Activated gamma-delta T cell treated with anti-CD3 and anti-CD28 coated beads, Interleukin-2, amount 50 U/mL, for 16 hours (primary cell): ENCODE results near the gene HTR1D.

Source experiments
- DNase-seq: peaks from one replicate; pipeline ENCODE4 v3.0.0-alpha.2; 2020; ENCODE audit warnings: low read depth

Gene HTR1D

DNA sequence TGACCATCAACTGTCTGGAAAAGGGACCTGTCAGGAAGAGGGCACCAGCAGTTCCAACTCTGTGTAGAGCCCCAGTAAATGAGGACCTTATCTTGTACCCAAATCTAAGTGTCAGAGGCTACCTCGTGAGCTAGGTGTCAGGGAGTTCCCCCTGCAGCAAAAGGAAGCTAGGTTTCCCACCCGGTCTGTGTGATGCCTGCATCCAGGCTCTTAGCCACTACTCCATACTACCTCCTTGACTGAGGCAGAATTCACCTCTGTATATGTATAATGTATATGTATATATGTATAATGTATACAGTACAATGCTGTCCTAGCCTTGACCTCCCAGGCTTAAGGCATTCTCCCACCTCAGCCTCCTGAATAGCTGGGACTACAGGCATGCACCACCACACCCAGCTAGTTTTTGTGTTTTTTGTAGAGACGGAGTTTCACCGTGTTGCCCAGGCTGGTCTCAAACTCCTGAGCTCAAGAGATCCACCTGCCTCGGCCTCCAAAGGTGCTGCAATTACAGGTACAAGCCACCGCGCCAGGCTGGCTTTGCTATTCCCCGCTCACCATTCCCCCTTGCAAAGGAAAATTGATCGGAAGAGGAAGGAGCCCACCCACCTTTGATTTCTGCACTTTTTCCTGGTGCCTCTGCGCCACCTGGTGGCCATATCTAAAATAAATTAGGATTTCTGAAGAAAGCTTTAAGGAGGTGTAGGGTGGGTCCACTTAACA lies 32.9 kb downstream of the HTR1D start:
- DNase-seq, result peak; percentile 30

DNA sequence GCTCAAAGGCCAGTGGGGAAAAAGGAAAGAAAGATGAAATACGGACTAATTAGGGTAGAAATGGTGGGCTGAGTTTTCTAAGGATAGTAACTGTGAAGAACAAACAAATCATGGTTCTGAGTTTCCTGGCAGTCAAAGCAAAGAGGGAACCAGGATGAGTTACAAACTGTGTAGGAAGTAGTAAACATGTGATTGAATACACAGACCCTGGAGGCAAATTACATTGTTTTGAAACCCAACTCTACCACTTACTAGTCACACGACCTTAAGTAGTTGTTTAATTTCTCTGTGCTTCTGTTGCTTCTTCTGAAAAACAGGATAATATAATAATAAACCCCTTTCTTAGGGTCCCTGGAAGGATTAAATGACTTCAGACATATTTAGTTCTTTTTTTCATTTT lies 37.4 kb downstream of the HTR1D start:
- no peak for DNase-seq

DNA sequence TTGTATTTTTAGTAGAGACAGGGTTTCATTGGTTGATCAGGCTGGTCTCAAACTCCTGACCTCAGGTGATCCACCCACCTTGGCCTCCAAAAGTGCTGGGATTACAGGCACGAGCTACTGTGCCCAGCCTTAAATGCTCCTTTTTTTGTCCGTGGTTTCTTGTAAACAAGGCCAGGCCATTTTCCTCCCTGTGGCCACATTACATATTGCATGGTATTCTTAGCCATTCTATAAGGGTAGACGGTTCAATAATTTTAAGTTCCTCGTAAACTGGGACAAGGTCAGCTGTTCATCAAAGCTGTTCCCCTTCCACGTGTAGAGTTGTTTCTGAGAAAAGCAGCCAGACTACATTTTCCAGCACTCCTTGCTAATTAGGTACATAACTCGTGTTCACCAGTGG lies 38.4 kb downstream of the HTR1D start:
- DNase-seq, result no peak

DNA sequence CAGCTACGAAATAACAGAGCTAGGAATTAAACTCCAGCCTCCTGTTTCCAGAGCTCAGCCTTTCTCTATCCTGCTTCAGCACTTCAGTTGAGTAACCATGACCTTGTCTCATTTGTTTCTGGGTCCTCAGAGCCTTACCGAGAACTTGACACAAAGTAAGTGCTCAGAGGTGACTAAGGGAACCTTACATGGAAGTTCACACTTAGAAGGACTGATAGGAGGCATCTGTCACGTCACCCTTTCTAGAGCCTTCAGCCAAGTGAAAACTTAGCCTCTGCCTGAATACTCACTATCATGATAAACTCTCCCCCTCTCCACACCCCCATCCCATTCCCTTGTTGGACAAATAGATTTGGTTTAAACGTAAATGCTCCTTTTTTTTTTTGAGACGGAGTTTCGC lies 38.9 kb downstream of the HTR1D start:
- no peak for DNase-seq

DNA sequence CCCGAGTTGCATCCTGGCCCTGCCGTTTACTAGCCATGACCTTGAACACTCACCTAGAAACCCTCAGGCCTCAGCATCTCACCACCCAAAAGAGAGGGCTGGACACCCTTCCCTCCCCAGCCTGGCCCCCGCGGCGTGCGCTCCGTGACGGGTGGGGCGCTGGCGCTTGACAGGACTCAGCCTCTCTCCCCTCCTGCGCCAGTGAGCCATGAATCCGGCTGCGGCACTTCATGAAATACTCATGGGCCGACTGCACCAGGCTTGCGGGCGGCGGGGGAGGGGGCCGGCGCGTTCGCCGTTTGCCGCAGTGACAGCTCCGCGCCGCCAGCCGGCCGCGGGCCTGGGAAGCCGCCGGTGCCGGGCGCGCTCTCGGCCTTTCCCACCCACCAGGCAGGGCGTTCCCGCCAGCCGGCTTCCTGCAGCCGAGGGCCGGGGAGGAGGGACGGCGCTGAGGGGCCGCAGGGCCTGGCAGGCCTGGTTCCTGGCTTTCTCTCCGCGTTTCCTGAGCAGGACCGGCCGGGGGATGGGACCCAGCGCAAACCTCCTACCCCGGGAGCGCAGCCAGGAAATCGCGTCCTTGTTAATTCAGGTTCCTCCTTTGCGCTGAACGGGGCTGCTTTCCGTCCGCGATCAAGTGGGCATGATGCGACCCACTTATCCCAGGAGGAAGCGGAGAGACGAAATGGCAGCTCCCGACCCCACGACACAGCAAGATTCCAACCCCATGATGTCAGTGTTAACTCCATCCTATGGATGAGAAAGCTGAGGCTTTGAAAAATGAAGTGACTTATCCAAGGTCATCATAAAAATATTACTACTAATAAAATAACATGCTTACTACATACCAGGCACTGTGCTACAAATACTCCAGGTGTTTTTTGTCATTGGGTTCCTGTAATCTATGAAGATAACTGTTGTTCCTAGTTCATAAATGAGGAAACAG lies 39.6 kb downstream of the HTR1D start:
- DNase-seq, result peak; percentile 29

DNA sequence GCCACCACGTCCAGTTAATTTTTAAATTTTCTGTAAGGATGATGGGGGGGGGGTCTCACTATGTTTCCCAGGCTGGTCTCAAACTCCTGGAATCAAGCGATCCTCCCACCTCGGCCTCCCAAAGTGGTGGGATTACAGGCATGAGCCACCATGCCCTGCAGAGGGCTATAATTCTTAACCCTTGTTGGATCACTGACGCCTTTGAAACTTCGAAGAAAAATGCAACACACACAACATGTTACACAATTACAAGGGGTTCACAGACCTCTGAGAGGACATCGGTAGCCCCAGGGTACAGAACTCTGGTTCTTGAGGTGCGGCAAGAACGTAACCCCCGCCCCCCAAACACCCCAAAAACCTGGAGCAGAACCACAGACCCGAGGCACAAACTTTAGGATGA lies 40.3 kb downstream of the HTR1D start:
- no peak for DNase-seq

DNA sequence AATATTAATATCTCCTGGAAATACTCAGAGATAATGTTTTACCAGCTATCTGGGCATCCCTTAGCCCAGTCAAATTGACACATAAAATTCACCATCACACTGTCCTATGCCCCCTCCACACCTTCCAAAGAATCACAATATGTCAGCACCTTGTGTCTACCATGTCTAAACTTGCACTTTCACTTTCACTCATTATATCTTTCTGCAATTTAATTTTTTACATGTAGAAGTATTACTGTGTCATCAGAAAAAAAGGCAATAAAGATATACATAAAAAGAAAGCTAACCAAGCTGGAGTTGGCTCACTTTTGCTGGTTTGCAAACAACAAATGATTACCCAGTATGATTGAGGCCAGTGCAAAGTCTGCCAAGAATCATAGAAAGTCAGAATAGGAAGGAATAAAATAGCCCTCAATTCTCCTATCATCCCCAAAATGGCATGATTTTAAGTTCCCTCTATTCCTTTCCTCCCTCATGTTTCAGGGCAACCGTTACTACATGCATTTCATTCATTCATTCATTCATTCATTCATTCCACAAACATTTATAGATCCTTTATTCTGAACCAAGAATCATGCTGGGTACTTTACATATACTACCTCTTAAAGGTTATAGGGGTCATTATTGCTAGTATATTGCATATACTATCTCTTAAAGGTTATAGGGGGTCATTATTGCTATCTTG lies 42.7 kb downstream of the HTR1D start:
- DNase-seq, result no peak

DNA sequence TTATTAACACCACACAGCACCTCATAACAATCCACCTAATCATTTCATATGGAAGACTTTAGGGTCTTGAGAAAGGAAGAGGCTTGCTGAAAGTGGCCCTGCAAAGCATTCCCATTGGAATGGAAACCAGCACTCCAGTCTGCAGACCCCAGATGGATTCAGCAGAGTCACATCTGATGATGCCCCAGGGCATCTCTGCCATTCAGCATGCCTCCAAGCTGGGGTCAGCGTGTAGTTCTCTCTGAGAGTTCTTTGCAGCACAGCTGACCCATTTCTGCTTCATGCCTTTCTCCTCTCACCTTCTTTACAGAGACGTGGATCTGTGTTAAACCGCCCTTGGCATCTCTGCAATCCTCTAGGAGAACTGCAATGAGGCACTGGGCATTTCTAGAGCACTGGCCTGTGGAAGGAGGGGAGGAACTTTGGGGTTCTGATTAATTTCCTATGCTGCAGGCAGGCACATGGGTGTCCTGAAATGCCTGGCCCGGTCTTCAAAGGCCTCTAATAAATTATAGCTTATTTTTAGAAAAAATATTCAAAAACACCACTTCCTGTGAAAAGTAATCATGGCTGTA lies 46.0 kb downstream of the HTR1D start:
- DNase-seq, result no peak

DNA sequence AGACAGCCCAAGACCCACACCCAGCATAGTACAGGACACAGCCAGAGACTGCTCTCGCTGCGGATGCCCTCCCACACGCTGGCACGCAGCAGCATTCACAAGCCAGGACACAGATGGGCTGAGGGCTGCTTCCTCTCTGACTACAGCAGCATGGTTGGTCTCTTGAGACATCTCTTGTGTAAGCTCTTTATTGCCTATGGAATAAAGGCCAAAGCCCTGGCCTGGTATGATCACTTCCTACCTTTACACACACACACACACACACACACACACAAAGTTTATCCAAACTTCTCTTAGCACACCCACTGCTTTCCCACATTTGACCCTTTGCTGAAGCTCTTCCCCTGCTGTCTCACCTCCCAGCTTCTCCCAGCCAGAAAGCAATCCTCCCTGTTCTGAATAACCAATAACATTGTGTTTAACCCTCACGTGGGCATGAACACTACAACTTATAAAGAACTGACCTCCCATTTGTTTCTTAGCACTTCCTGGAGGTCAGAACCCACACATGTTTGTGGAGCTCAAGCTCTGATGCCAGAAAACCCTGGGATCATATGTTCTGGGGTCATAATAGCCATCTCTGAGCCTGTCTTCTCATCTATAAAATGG lies 47.5 kb downstream of the HTR1D start:
- DNase-seq, result no peak

DNA sequence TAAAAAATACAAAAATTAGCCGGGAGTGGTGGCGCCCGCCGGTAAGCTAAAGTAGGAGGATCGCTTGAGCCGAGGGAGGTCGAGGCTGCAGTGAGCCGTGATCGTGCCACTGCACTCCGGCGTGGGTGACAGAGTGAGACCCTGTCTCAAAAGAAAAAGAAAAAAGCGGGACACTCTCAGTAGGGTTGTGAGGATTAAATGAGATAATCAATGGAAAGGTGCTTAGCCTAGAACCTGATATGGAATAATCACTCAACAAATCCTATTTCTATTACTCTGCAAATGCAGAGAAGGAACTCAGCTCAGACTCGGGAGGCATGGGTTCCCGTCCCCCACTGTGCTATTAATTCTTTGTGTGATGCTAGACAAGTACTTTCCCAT lies 48.1 kb downstream of the HTR1D start:
- no peak for DNase-seq

DNA sequence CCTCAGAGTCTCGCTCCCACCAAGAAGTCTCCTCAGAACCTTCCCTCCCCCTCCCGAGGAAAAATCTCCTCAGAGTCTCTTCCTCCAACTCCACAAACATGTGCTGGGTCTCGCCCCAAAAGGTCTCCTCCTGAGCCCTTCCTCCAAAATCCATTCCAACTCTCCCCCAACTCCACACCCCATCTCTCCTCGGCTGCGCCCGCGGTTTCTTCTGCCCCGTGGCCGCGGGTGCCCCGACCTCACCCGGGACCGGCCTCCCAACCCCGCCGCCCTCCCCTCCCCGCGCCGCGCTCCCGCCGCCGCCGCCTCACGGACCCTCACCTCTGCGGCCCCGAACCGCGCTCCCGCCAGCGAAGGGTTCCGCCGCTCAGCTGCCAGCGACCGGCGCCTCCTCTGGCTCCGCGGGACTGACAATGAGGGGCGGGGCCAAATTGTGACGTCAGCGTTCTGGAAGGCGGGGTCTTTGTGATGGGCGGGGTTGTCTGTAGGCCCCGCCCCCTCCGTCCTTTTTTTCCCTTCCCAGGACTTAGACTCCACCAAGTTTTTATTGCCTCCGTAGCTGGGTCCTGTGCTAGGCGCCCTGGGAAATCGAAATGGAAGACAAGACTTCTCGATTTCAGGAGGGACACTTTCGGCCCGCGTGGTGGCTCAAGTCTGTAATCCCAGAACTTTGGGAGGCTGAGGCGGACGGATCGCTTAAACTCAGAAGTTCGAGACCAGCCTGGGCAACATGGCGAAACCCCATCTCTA lies 48.7 kb downstream of the HTR1D start, which contains the start of gene LUZP1:
Gene LUZP1 (minus strand): TSS at position 412 of the 750 bp plus-strand sequence.
- peak; percentile 83 for DNase-seq

DNA sequence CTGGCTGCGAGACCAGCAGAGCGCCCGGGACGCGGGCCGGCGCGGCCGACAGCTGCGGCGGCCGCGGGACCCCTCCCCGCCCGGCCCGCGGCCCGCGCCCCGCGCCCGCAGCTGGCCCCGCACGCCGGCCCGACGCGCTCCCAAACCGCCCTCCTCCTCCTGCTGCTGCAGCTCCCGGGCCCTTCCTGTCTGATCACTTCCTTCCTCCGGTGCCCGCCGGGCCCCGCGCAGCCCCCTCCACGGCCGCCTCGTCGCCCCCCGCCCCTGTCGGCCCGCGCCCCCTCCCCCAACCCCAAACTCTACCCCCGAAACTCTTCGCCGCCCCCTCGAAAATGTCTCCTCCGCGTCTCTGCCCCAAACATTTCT lies 49.2 kb downstream of the HTR1D start:
- no peak for DNase-seq

DNA sequence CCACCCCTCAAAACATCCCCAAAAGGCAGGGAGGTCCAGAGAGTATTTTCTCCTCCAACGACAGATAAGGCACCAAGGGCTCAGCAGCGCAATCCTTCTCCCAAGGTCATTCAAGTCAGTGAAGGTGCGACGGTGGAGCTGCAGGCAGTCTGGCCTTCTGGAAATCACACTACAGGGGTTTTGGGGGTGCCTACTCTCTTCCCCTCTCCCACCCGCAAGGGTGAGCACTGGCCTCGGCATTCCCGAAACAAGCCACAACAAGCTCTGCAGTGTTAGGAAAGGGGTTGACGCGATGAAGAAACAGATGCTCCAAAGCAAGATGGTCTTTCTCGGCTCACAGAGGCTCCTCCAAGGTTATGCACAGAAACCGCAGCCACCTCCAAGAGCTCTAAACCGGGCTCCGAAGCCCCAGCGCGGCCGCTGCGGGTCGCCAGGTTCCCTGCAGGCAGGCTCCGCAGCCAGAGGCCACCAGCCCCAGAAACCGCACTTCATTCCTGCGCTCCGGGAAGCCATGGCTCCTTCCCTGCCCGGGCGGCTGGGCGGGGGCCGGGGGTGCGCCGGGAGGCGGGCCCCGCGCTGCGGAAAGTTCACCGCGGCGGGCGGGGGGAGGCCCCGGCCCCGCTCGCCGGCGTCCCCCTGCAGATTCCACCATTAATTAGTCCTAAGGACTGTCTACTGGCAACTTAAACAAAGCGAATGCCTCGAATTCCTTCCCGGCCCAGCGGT lies 49.8 kb downstream of the HTR1D start:
- peak; percentile 12 for DNase-seq

DNA sequence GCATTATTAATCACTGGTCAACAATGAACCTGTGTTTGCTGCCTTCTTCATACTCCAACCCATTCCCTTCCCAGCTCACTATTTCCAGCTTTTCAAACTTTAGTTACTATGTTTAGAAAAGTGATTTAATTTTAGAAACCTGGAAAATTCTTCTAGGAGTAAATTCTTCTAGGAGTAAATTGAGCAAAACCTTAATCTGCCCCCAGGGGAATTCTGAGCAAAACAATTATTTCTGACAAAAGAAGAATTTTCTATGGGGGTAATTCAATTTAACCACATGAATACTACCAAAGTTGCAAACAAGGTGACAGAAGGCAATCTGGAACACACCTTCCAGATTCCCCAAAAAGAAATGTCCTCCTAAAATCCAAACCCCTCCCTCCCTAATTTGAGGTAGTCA lies 50.4 kb downstream of the HTR1D start:
- DNase-seq, result no peak

DNA sequence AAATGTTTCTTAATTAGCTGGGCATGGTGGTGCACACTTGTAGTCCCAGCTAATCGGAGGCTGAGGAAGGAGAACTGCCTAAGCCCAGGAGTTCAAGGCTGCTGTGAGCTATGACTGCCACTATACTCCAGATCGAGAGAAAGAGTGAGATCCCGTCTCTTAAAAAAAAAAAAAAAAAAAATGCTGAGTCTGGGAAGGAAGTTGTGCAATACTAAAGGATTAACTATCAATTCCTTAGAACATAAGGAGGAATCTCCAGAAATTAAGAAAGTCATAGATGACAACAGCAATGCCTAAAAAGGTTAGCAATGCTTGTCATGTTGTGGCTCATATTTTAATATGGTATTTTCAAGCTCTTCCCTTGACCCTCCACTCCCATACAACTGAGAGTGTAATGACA lies 53.9 kb downstream of the HTR1D start:
- DNase-seq, result no peak

DNA sequence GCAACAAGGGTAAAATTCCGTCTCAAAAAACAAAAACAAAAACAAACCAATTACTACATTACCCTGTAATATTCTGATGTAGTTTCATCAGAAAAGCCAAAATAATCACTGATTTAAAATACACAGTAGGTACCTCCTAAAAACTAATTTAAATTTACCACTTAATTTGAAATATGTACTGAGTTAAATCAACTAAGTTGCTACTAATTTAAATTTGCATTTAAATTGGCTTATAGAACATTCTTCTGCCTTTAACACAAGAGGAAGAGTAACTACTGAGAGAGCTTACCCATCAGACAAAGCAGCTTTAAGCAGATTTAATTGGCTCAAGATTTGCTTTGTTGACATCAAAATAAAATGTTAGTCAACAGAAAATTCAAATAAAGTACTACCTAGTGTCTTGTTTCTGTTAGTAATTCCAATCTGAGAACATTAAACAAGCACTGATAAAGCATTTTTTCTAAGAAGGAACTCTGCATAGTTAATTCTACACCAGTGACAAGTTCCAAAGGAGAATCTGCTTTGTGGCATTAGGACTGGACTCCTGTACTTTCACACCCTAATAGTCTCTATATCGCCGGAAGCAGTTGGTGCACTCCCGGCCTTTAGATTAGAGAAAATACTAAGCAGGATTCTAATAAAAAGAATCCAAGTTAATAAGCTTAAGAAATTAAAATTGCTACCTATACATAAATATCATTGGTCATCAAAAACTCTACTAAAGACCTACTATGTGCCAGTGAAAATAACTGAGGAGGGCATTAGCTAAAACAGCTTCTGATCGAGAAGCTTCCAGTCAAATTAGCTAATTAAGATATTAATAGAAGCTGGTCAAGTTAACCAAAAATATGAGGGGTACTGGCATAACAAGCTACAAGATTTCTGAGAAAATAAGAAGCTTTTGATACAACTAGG lies 57.1 kb downstream of the HTR1D start:
- DNase-seq, result no peak

DNA sequence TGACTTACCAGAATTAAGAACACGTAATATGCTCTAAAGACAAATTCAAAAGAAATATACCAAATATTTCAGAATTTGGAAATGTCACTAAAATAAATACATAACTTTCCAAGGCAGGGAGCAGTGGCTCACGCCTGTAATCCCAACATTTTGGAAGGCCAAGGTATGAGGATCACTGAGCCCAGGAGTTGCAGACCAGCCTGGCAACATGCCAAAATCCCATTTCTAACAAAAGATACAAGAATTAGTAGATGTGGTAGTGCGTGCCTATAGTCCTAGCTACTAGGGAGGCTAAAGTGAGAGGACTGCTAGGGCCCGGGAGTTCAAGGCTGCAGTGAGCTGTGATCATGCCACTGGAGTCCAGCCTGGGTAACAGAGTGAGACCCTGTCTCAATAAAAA lies 60.4 kb downstream of the HTR1D start:
- DNase-seq, result no peak

DNA sequence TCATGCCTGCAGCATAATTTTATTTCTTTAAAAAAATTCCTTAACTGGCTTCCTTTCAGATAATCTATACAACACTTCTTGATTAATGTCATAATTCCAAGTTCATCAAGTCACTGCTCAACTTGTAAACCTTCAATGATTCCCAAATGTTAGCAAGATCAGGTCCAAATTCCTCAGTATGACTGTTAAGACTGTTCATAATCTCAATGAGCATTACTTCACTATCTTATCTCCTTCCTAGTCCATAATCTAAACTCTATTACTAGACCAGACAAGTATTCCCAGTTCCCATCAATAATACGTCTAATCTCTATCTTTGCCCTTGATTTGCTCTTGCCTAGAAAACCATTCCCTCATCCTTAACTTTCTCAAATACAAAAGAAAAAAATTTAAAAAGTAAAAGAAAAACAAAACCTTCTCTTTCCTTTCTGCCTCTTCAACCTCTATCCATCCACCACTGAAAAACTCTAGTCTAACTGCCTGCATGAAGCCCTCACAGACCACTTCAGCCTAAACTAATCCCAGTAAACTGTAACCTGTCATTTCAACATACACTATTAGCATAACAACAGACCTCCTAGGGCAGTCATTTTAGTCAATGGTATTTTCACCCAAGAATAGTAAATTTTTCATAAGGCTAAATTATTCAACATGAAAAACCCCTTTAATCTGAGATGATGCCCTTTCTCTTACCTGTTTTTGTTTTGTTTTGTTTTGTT lies 64.2 kb downstream of the HTR1D start:
- DNase-seq, result no peak

DNA sequence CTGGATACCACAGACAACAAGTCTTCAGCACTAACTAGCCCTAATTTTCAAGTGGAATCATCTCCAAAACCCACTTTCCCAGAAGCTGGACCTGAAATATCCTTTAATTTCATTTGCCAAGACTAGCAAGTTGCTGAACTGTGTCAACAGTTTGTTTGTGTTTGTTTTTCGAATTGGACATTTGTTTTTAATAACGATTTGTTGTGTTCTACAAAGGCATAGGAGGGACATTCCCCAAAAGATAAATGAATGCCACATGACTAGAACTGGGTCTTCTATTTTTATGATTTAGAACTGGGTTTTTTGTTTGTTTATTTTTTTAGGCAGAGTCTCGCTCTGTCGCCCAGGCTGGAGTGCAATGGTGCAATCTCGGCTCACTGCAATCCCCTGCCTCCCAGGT lies 66.6 kb downstream of the HTR1D start:
- no peak for DNase-seq
